Measurements from ENCODE around the gene RFX3.

- TF ChIP-seq EZH2phosphoT487 (IDR thresholded peaks at IDR 0.05; ENCODE audit: borderline replicate concordance, low read length) (no peak), CTCF (conservative IDR thresholded peaks at IDR 0.05; ENCODE audit: low read depth, low read length) (no peak)
These were observed 122.5 kb downstream of the RFX3 start for GRCh38 chr9:3403315-3403714.
